Right cardiac atrium (tissue), 5 donors: ENCODE measurements around the gene PLCB1. TPM values are rescaled to one million over a fixed set of nuclear protein-coding genes. Genes with fewer than 3 reads are reported as not detected.
A peak's percentile ranks its signal among the peaks of the same experiment; 100 is the strongest.

Source experiments
- ATAC-seq, 2 donors: fragments of 200-7000 bp; cut with Tn5 transposase; one replicate each; pipeline versions ENCODE4 v1.8.0 to v1.9.1; 2020; ENCODE audit warnings: moderate library complexity in 2 of 2, mild to moderate bottlenecking in 1 of 2
- DNase-seq, 3 donors: peaks; one replicate each; pipeline ENCODE4 v3.0.0-alpha.2; 2020
- H3K27ac ChIP-seq: one replicate; pipeline ENCODE4 v1.5.1; 2013; ENCODE audit warnings: mild to moderate bottlenecking, low read length, control low read depth, moderate library complexity
- H3K27me3 ChIP-seq: one replicate; pipeline ENCODE4 v1.6.1; 2013; ENCODE audit not compliant: control insufficient read depth, insufficient read depth
- H3K4me1 ChIP-seq: one replicate; pipeline ENCODE4 v1.6.1; 2013; ENCODE audit warnings: low read length; ENCODE audit not compliant: control insufficient read depth, insufficient read depth
- H3K4me3 ChIP-seq: one replicate; pipeline ENCODE4 v1.5.1; 2013; ENCODE audit warnings: low read length, control low read depth
- H3K9me3 ChIP-seq: one replicate; pipeline ENCODE4 v1.6.1; 2013; ENCODE audit warnings: low read length; ENCODE audit not compliant: control insufficient read depth
- WGBS: extraction: QIAGEN DNeasy Blood & Tissue Kit; methylation state at CpG from one replicate; pipeline ENCODE4 v1.1.7; 2013; 5-methylcytosine and 5-hydroxymethylcytosine counted together
- intact Hi-C, 4 donors: fragments of 100-400 bp; cut with DNase I; formaldehyde crosslinking; loops; one replicate each; pipeline versions ENCODE4 v1.11.0 to v1.14.0; 2022 to 2023
- polyA plus RNA-seq: library from polyadenylated mRNA; stranded (reverse); fragments of 200-250 nt; gene quantifications from one replicate; pipeline ENCODE4 v1.2.3, GENCODE V29; 2013
- total RNA-seq, 4 donors: library from RNA; stranded (reverse); fragmentation: NEBNext Ultra II Directional; extraction: Animal tissue kit (Norgen Biotek cat#: 25700); gene quantifications; one replicate each; pipeline ENCODE4 v1.2.1, GENCODE V29; 2021
- donor health status: healthy with polysubstance abuse.
- donor health status: DM: no; HTN: yes; CAD: no.
- donor health status: DM: no; HTN: no; CAD: no.
- donor health status: DM: no; HTN: yes; CAD: no; lungs with severe emphysema.
- donor health status: DM: yes; HTN: yes; CAD: no.

PLCB1 gene
- total and polyA plus RNA-seq, 5 donors: 7.6 to 20.3 (median 11.6) TPM

DNA sequence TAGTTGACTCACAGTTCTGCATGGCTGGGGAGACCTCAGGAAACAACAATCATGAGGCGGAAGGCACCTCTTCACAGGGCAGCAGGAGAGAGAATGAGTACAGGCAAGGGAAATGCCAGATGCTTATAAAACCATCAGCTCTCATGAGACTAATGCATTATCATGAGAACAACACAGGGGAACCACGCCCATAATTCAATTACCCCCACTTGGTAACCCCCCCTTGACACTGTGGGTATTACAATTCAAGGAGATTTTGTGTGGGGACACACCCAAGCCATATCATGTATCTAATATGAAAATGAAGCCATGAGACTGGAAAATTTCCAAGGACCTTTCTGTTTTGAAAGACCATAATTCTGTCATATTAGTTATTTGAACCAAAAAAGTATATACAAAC, 594.4 kb downstream of the PLCB1 start:
- Histone ChIP-seq H3K9me3 (no peaks in the 10 kb centered on the region), H3K27ac (no peak overlapping the region), H3K27me3 (no peaks in the 10 kb centered on the region), H3K4me3 (no peak overlapping the region), H3K4me1 (no peaks in the 10 kb centered on the region)
- no peak for DNase-seq
- intact Hi-C loops: loop anchor here in 2 of 4 donors (10.0 kb wide), 3 partner anchors 342 to 792 kb away; no protein-coding TSS in a partner anchor
- WGBS: 96% methylated on average over 2 of the region's 2 CpGs
- no peak for ATAC-seq

DNA sequence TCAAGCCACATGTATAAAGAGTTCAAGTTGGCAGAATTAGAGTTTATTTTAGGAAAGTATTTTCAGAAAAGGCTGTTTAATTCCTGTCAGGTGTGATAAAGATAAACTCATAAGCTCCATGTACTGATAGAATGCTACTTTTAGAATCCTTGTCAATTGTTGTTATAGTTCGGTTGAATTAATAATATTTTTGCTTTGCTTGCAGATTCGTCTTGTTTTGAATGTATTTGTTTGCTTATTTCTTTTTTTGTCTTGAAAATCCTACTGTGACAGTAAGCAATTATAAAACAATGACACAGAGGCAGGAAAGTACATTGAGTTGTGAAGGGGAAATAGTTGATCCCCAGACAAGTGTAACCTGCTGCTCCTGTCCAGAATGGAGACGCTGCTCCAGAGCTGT, 602.9 kb downstream of the PLCB1 start:
- Histone ChIP-seq H3K4me3 (no peak overlapping the region), H3K4me1 (no peaks in the 10 kb centered on the region), H3K9me3 (no peaks in the 10 kb centered on the region), H3K27me3 (no peaks in the 10 kb centered on the region), H3K27ac (no peak overlapping the region)
- WGBS: 73% methylated on average over 3 of the region's 3 CpGs
- DNase-seq (no peak), ATAC-seq (no peak)
- intact Hi-C loops: no loop called here

DNA sequence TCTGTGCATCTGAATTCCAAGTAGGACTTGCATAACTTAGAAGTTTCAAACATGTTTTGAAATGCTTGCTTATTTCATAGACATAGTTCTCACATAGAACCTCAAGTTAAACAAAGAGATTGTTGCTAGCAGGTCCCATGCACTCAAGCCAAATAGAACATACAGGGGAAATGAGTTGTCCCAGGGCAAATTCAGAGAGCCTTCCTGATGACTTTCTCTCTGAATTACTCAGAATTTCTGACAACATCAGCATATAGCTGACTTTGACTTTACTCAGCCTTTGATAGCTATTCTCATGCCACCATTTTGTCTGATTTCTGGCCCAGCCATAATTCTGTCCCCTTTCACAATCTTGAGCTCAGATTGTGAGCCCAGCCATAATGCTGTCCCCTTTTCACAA, 603.6 kb downstream of the PLCB1 start:
- no peak overlapping the region for H3K4me3 ChIP-seq
- ATAC-seq (no peak), DNase-seq (no peak)
- intact Hi-C loops: no loop called here
- H3K9me3 ChIP-seq: no peaks in the 10 kb centered on the region
- no peaks in the 10 kb centered on the region for H3K27me3 ChIP-seq
- H3K27ac ChIP-seq: no peak overlapping the region
- no peaks in the 10 kb centered on the region for H3K4me1 ChIP-seq

DNA sequence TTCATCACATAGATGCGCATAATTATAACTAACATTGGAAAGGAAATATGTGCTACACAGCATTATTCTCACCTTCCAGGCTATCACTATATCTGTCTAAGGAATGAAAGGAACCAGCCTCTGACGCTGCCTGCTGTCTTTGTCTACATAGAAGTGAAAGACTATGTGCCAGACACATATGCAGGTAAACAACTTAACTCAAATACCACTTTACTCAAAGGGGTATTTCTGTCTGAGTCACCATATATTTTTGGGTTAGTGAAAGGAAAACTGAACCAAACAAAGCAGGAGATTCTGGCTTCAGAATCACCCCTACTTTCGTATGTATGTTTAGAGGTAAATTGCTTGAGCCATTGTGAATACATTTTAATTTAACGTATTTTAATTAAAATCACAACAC, 608.2 kb downstream of the PLCB1 start:
- H3K4me3 ChIP-seq: no peak overlapping the region
- no peak overlapping the region for H3K27ac ChIP-seq
- WGBS: 95% methylated on average over 4 of the region's 4 CpGs
- DNase-seq: no peak
- no peaks in the 10 kb centered on the region for H3K4me1 ChIP-seq
- no peaks in the 10 kb centered on the region for H3K9me3 ChIP-seq
- H3K27me3 ChIP-seq: no peaks in the 10 kb centered on the region
- intact Hi-C loops: no loop called here
- no peak for ATAC-seq

DNA sequence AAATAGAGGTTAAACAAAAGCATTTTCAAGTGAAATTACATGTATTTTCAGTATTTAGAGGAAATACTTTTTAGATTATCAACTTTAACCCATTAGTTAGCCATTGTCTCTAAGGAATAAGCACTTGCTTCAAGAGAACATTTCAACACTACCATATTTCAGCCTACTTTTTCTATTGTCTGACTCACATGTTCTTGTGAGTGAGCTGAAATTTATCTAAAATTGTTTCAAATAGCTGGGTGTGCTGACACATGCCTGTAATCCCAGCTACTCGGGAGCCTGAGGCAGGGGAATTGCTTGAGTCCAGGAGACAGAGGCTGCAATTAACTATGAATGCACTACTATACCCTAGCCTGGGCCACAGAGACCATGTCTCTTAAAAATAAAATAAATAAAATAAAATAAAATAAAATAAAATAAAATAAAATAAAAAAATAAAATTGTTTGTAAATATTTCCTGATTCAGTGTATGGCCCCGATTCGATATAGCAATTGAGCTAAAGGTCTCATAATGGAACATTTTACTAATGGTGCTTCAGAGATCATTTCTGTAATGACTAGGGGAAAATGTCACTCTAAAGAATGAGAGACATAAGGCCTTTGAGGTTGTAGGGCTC, 612.3 kb downstream of the PLCB1 start:
- Histone ChIP-seq H3K9me3 (no peaks in the 10 kb centered on the region), H3K4me1 (no peaks in the 10 kb centered on the region), H3K4me3 (no peak overlapping the region), H3K27me3 (no peaks in the 10 kb centered on the region), H3K27ac (no peak overlapping the region)
- ATAC-seq (no peak), DNase-seq (no peak)
- intact Hi-C loops: no loop called here
- 88% methylated on average over 3 of the region's 3 CpGs for WGBS

DNA sequence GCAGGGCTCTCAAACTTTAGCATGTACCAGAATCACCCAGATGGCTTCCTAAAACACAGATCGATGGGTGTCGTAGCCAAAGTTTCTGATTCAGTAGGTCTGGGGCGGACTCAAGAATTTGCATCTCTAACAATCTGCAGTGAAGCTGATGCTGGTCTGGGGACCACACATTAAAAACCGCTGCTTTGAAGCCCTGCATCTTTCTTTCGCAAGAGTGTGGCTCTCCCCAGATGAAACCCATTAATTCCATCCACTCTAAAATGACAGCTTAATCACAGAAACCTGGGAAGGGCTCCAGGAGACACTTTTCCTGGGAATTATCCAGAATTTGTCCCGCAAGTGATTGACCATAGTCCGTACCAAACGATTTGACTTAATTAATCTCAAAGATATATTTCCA, 617.0 kb downstream of the PLCB1 start:
- intact Hi-C loops: no loop called here
- 47% methylated on average over 8 of the region's 8 CpGs for WGBS
- Histone ChIP-seq H3K27me3 (no peaks in the 10 kb centered on the region), H3K27ac (no peak overlapping the region), H3K4me3 (no peak overlapping the region), H3K9me3 (no peaks in the 10 kb centered on the region), H3K4me1 (no peaks in the 10 kb centered on the region)
- ATAC-seq: peak in 1 of 2 donors; percentile 40
- no peak for DNase-seq

DNA sequence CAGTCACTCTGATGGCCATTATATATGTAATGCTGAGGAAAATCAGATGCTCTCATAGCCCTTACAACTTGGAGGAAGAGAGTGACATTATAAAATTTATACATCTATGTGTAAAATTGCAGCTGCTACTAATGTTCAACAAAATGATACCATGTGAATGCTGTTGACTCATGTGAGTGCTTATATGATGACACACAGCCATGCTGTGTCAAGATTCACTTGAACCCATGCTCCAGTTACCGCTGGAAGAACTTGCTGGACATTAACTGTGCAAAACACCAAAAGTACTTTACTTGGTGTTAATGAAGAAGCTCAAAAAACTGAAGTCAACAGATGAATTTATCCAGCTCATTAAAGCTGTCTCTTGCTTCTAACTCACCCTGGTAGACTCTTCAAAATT, 617.9 kb downstream of the PLCB1 start:
- no peak for DNase-seq
- ATAC-seq: no peak
- Histone ChIP-seq H3K27me3 (no peaks in the 10 kb centered on the region), H3K4me1 (peaks cover 1% of the 10 kb centered on the region), H3K27ac (no peak overlapping the region), H3K4me3 (no peak overlapping the region), H3K9me3 (no peaks in the 10 kb centered on the region)
- intact Hi-C loops: no loop called here
- 98% methylated on average over 1 of the region's 1 CpG for WGBS

DNA sequence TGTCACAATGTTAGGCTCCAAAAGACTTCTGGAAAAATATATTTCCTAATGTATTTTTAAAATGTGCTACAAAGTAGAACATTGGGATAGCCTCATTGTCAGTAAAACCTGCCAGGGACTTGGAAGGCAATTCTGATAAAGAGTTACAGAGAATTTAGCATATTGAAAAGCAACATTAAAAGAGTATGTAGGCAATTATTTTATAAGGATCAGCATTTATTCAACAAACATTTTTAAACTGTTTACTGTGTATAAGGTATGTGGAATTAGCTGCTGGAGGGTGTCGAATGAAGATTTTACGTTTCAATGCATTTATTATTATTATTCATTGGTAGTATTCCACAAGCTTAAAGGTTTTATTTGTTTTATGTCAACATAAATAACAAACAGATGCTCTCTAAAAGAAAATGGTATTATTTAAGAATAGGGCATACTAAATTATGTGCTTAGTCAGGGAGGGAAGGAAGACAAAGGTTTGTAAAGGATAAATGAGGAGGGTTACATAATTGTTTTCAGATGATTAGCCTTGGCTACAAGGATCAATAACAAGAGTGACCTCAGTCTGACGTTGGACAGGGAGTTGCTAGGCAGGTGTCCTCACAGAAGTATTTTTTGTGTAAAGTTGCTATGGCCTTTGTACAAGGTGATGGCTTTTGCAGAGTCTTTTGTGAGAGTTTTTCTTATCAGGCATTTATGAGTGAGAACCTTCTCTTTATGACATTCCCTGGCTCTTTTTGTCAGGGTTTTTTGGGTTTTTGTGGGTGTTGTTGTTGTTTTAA, 623.5 kb downstream of the PLCB1 start:
- no peak for ATAC-seq
- DNase-seq: no peak
- no peaks in the 10 kb centered on the region for H3K9me3 ChIP-seq
- H3K27me3 ChIP-seq: no peaks in the 10 kb centered on the region
- no peak overlapping the region for H3K4me3 ChIP-seq
- no peak overlapping the region for H3K27ac ChIP-seq
- intact Hi-C loops: no loop called here
- WGBS: 87% methylated on average over 3 of the region's 3 CpGs
- peaks cover 3% of the 10 kb centered on the region for H3K4me1 ChIP-seq

DNA sequence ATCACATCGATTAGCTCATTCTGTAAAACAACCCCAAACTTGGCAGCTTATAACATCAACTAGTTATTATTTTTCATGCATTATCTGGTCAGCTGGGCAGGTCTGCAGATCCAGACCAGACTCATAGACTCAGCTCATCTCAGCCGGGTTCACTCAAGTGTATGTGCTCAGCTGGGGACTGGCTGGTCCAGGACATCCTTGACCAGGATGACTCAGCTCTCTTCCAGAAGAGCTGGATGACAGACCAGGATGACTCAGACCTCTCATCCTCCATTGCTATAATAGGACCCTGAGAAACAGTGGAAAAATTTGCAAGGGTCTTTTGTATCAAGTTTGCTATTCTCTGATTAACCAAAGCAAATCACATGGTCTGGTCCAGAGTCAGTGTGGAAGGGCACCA, 624.3 kb downstream of the PLCB1 start:
- H3K9me3 ChIP-seq: no peaks in the 10 kb centered on the region
- 71% methylated on average over 2 of the region's 2 CpGs for WGBS
- no peak overlapping the region for H3K27ac ChIP-seq
- H3K27me3 ChIP-seq: no peaks in the 10 kb centered on the region
- DNase-seq: no peak
- intact Hi-C loops: no loop called here
- peak; percentile 66 to 79 for ATAC-seq
- H3K4me3 ChIP-seq: no peak overlapping the region
- peaks cover 3% of the 10 kb centered on the region for H3K4me1 ChIP-seq

DNA sequence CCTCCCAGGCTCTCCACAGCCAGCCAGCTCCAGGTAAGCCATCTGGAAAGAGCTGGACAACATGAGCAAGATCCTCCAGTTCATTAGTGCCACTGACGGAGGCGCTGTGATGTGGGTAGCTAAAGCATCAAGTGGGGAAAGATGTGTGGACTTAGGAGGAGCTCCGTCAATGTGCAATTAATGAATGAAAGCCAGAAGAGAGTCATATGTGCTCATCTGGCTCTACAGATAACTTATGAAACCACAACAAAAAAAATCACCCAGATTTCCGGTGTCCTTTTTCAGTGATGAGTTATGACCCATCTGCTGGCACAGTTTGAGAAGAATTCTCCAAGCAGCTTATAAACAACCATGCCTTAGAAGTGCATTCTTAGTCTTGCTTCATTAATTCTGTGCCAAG, 625.1 kb downstream of the PLCB1 start:
- peaks cover 3% of the 10 kb centered on the region for H3K4me1 ChIP-seq
- intact Hi-C loops: no loop called here
- H3K27me3 ChIP-seq: no peaks in the 10 kb centered on the region
- no peak overlapping the region for H3K4me3 ChIP-seq
- no peak overlapping the region for H3K27ac ChIP-seq
- 83% methylated on average over 4 of the region's 4 CpGs for WGBS
- H3K9me3 ChIP-seq: no peaks in the 10 kb centered on the region
- ATAC-seq (no peak), DNase-seq (peak in 1 of 3 donors; percentile 27)

DNA sequence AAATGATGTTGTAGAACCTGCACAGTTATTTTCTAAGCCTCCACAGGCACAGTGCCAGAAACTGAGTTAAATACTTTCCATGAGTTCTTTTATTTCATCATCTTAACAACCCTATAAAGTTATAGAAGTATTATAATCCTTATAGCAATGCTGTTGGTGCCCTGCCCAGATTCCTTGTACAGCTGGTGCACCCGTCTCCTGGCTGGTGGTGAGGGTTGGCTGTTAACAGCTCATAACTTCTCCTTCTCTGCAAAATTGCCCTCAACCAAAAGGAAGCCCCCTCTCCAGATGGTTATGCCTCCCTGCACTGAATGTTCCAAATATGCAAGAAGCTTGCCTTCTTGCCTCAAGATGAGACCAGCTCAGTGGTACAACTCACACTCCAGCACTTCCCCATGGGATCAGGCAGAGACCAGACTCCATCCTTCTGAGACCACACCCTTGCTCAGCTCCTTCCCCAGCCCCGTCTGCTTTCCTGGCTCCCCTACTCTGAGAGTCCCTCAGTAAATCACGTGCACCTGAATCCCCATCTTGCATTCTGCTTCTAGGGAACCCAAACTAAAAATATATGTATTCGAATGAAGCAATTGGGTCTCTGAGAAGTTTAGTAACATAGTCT, 632.4 kb downstream of the PLCB1 start:
- DNase-seq: no peak
- Histone ChIP-seq H3K4me1 (no peaks in the 10 kb centered on the region), H3K4me3 (no peak overlapping the region), H3K27me3 (no peaks in the 10 kb centered on the region), H3K27ac (no peak overlapping the region), H3K9me3 (no peaks in the 10 kb centered on the region)
- WGBS: 75% methylated on average over 4 of the region's 4 CpGs
- intact Hi-C loops: no loop called here
- ATAC-seq: peak in 1 of 2 donors; percentile 36
